GM12864 (cell line): Measurements from ENCODE around the gene ZNF202.
"Not testable (repeated sequence)": the region's sequence is repeated elsewhere in the genome, so short reads cannot be mapped to it uniquely, and the experiment has no call there.

Experiments used
- DNase-seq: peaks from one replicate; pipeline ENCODE4 v3.0.0-alpha.2; 2011; ENCODE audit warnings: low read depth
- H3K4me3 ChIP-seq: 2 replicates; pipeline ENCODE4 v1.5.1; 2011; ENCODE audit warnings: mild to moderate bottlenecking, low read depth, low read length, control low read depth
- TF ChIP-seq, protein P1 (sequence below): IDR thresholded peaks from 2 replicates; pipeline ENCODE4 v1.5.1; 2011; ENCODE audit warnings: low read depth, mild to moderate bottlenecking, moderate library complexity, low read length, control low read depth, inconsistent platforms; ENCODE audit errors: missing control alignments

Gene ZNF202

DNA sequence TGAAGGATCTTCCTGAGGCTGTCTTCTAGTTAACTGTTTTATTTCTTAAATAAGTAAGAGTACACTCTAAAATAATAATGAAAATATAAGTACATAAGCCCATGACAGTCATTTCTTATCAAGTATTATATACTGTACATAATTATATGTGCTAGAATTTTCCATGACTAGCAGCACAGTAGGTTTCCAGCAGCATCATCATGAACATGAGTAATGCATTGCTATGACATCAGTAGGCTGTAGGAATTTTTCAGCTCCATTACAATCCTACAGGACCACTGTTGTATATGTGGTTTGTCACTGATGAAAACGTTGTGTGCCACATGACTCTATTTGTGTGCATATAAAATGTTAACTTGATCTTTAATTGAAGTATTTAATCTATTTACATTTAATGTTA is 22.0 kb downstream of the ZNF202 start:
- no peak overlapping the region for H3K4me3 ChIP-seq
- DNase-seq = no peak
- TF ChIP-seq, protein P1, sequence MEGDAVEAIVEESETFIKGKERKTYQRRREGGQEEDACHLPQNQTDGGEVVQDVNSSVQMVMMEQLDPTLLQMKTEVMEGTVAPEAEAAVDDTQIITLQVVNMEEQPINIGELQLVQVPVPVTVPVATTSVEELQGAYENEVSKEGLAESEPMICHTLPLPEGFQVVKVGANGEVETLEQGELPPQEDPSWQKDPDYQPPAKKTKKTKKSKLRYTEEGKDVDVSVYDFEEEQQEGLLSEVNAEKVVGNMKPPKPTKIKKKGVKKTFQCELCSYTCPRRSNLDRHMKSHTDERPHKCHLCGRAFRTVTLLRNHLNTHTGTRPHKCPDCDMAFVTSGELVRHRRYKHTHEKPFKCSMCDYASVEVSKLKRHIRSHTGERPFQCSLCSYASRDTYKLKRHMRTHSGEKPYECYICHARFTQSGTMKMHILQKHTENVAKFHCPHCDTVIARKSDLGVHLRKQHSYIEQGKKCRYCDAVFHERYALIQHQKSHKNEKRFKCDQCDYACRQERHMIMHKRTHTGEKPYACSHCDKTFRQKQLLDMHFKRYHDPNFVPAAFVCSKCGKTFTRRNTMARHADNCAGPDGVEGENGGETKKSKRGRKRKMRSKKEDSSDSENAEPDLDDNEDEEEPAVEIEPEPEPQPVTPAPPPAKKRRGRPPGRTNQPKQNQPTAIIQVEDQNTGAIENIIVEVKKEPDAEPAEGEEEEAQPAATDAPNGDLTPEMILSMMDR = no peak

GRCh38 chr11:123718469-123718868 is 23.0 kb downstream of the ZNF202 start:
- TF ChIP-seq, protein P1 = no peak
- H3K4me3 ChIP-seq = no peak overlapping the region
- DNase-seq = no peak

DNA sequence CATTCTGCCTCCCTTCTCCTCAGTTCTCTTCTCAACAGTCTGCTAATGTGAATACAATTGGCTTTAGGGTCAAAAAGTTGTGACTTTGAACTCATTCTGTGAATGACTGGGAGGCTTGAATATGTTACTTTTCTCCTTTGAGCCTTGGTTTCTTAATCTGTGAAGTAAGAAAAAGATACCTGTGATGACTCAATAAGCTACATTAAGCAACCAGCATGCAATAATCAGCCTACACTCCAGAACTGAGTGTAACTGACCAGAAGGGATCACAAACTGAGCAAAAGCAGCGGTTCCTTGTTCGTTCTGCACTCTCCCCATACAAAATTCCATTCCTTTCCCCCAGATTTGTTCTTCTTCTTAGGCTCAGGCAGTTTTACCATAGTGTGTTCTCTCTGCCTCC is 23.4 kb downstream of the ZNF202 start:
- no peak for DNase-seq
- TF ChIP-seq, protein P1 = no peak

GRCh38 chr11:123712627-123713026 is 28.8 kb downstream of the ZNF202 start:
- H3K4me3 ChIP-seq, DNase-seq: not testable (repeated sequence)

More for the DNA sequence above, 23.4 kb downstream of the ZNF202 start:
- no peak overlapping the region for H3K4me3 ChIP-seq

DNA sequence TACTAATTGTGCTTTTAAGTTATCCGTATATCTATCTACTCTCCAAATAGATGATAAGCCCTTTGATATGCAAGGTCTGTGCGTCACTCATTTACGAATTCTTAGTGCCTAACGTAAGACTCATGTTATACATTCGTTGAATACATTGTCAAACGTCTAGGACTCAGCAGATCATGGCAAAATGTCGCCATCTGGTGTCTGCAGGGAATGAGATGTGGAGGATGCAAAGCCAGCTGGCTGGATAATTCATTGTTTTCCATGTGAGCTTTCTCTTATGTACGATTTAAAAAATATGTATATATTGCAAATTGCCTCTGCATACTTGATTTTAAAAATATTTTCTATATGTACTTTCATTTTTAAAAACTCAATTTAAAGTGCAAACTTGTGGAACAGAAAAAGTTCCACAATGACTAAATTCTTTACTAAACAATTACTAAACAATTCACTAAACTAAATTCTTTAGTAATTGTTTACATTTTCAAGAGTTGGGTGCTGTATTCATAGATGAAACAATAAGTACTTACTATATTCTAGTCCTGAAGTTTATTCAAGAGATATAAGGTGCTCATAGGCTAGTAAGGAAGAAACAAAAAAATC is 33.8 kb downstream of the ZNF202 start:
- TF ChIP-seq, protein P1 = peak; percentile 59
- no peak overlapping the region for H3K4me3 ChIP-seq
- peak; percentile 19 for DNase-seq

DNA sequence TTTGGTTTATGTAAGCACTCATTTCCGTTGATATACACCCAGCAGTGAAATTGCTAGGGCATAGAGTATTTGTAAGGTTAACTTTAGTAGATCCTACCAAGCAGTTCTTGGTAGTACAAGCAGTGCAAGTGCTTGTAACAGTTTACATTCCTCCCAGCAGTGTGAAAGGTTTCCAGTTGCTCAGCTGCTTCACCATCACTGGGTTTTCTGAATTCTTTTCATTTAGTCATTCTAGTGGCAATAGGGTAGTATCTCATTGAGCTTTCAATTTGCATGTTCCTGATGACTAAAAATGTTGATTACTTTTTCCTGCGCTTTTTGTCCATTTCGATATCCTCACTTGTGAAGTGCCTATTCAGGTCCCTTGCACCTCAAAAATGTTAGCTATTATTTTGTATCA is 34.3 kb downstream of the ZNF202 start:
- TF ChIP-seq, protein P1 = no peak
- H3K4me3 ChIP-seq = no peak overlapping the region
- no peak for DNase-seq

- no peak for DNase-seq
- H3K4me3 ChIP-seq = no peak overlapping the region
- TF ChIP-seq, protein P1 = no peak
Observed at GRCh38 chr11:123704341-123704740, 37.1 kb downstream of the ZNF202 start.
